H9 (cell line): Measurements from ENCODE around the gene CHRM5. TPM values are rescaled to one million over a fixed set of nuclear protein-coding genes. Genes with fewer than 3 reads are reported as not detected.

ENCODE experiments used
- DNase-seq: peaks from one replicate; pipeline ENCODE4 v3.0.0-alpha.2; 2017
- H2AFZ ChIP-seq: one replicate; pipeline ENCODE4 v1.6.1; 2013; ENCODE audit warnings: mild to moderate bottlenecking, low read length, control low read depth, moderate library complexity
- H2AK5ac ChIP-seq: 2 replicates; pipeline ENCODE4 v1.6.1; 2013; ENCODE audit warnings: low read length, control low read depth, mixed read lengths; ENCODE audit not compliant: insufficient read length
- H2BK120ac ChIP-seq: one replicate; pipeline ENCODE4 v1.6.1; 2013; ENCODE audit warnings: low read depth, mild to moderate bottlenecking, low read length, control low read depth, inconsistent platforms; ENCODE audit not compliant: poor library complexity, severe bottlenecking
- H2BK12ac ChIP-seq: 2 replicates; pipeline ENCODE4 v1.6.1; 2013; ENCODE audit warnings: low read length, control low read depth, mixed read lengths, low read depth; ENCODE audit not compliant: insufficient read length
- H2BK15ac ChIP-seq: 2 replicates; pipeline ENCODE4 v1.6.1; 2013; ENCODE audit warnings: low read depth, low read length, control low read depth
- H2BK20ac ChIP-seq: one replicate; pipeline ENCODE4 v1.6.1; 2013; ENCODE audit warnings: low read depth, mild to moderate bottlenecking, low read length, control low read depth, inconsistent platforms; ENCODE audit not compliant: poor library complexity, severe bottlenecking
- H2BK5ac ChIP-seq: 2 replicates; pipeline ENCODE4 v1.6.1; 2013; ENCODE audit warnings: low read length, control low read depth, mixed read lengths; ENCODE audit not compliant: insufficient read length
- H3K14ac ChIP-seq: 2 replicates; pipeline ENCODE4 v1.6.1; 2013; ENCODE audit warnings: low read length, control low read depth; ENCODE audit not compliant: insufficient read depth
- H3K18ac ChIP-seq: 2 replicates; pipeline ENCODE4 v1.6.1; 2013; ENCODE audit warnings: low read depth, mild to moderate bottlenecking, mixed read lengths, low read length, control low read depth; ENCODE audit not compliant: insufficient read length
- H3K23ac ChIP-seq: 2 replicates; pipeline ENCODE4 v1.6.1; 2013; ENCODE audit warnings: low read length, control low read depth, mixed read lengths, low read depth; ENCODE audit not compliant: insufficient read length
- H3K23me2 ChIP-seq: 2 replicates; pipeline ENCODE4 v1.6.1; 2013; ENCODE audit warnings: low read depth, mild to moderate bottlenecking, mixed read lengths, low read length, control low read depth; ENCODE audit not compliant: insufficient read length, poor library complexity, severe bottlenecking
- H3K27ac ChIP-seq: 2 replicates; pipeline ENCODE4 v1.5.1; 2013; ENCODE audit warnings: low read length, control low read depth, mixed read lengths, low read depth; ENCODE audit not compliant: insufficient read length
- H3K27me3 ChIP-seq: 2 replicates; pipeline ENCODE4 v1.6.1; 2013; ENCODE audit warnings: low read length, control low read depth, inconsistent platforms; ENCODE audit not compliant: insufficient read depth
- H3K4ac ChIP-seq: 2 replicates; pipeline ENCODE4 v1.6.1; 2013; ENCODE audit warnings: low read depth, mild to moderate bottlenecking, control low read depth, inconsistent platforms, low read length, moderate library complexity
- H3K4me1 ChIP-seq: 2 replicates; pipeline ENCODE4 v1.6.1; 2013; ENCODE audit warnings: low read length, control low read depth, inconsistent platforms; ENCODE audit not compliant: insufficient read depth
- H3K4me2 ChIP-seq: 2 replicates; pipeline ENCODE4 v1.6.1; 2013; ENCODE audit warnings: low read length, control low read depth, mixed read lengths; ENCODE audit not compliant: insufficient read length, insufficient read depth
- H3K56ac ChIP-seq: 2 replicates; pipeline ENCODE4 v1.6.1; 2013; ENCODE audit warnings: low read depth, mild to moderate bottlenecking, mixed read lengths, low read length, control low read depth; ENCODE audit not compliant: insufficient read length
- H3K79me1 ChIP-seq: 2 replicates; pipeline ENCODE4 v1.6.1; 2013; ENCODE audit warnings: low read depth, mild to moderate bottlenecking, moderate library complexity, low read length, control low read depth, inconsistent platforms; ENCODE audit not compliant: insufficient read depth, poor library complexity, severe bottlenecking
- H3K79me2 ChIP-seq: 2 replicates; pipeline ENCODE4 v1.6.1; 2013; ENCODE audit warnings: low read length, control low read depth, inconsistent platforms; ENCODE audit not compliant: insufficient read depth
- H3K9ac ChIP-seq: 2 replicates; pipeline ENCODE4 v1.6.1; 2013; ENCODE audit warnings: low read length, control low read depth, mixed read lengths; ENCODE audit not compliant: insufficient read length; ENCODE audit errors: extremely low read depth
- H3K9me3 ChIP-seq: one replicate; pipeline ENCODE4 v1.6.1; 2013; ENCODE audit warnings: low read depth, low read length, inconsistent platforms; ENCODE audit not compliant: control insufficient read depth
- H3T11ph ChIP-seq: one replicate; pipeline ENCODE4 v1.6.1; 2013; ENCODE audit warnings: mild to moderate bottlenecking, low read length, control low read depth, inconsistent platforms
- H4K20me1 ChIP-seq: one replicate; pipeline ENCODE4 v1.6.1; 2013; ENCODE audit not compliant: control insufficient read depth, insufficient read length, insufficient read depth
- H4K5ac ChIP-seq: 2 replicates; pipeline ENCODE4 v1.6.1; 2013; ENCODE audit warnings: low read depth, mild to moderate bottlenecking, mixed read lengths, low read length, control low read depth; ENCODE audit not compliant: insufficient read length
- H4K8ac ChIP-seq: replicated peaks from 2 replicates; pipeline ENCODE4 v1.6.1; 2013; ENCODE audit warnings: low read length, control low read depth, mixed read lengths, low read depth; ENCODE audit not compliant: insufficient read length
- H4K91ac ChIP-seq: 2 replicates; pipeline ENCODE4 v1.6.1; 2013; ENCODE audit warnings: low read depth, mild to moderate bottlenecking, moderate library complexity, mixed read lengths, low read length, control low read depth; ENCODE audit not compliant: insufficient read length
- H3K27ac Mint-ChIP-seq, 3 experiments: 2 replicates in 2 of 3; 3 replicates in 1 of 3; pipeline ENCODE4 v1.8.0; 2020 to 2021; ENCODE audit warnings: mixed read lengths in 3 of 3, mild to moderate bottlenecking in 1 of 3, moderate library complexity in 1 of 3
- H3K27me3 Mint-ChIP-seq: 2 replicates; pipeline ENCODE4 v1.8.0; 2021; ENCODE audit warnings: low read depth, mild to moderate bottlenecking, moderate library complexity, mixed read lengths
- H3K36me3 Mint-ChIP-seq, 3 experiments: 2 replicates in 2 of 3; 3 replicates in 1 of 3; pipeline ENCODE4 v1.8.0; 2020 to 2021; ENCODE audit warnings: low read depth in 3 of 3, mixed read lengths in 3 of 3; ENCODE audit not compliant: insufficient read depth in 1 of 3
- H3K4me1 Mint-ChIP-seq, 2 experiments: 2 replicates each; pipeline ENCODE4 v1.8.0; 2020; ENCODE audit warnings: mixed read lengths in 2 of 2
- H3K4me3 Mint-ChIP-seq, 2 experiments: 2 replicates in 1 of 2; 3 replicates in 1 of 2; pipeline ENCODE4 v1.8.0; 2020 to 2021; ENCODE audit warnings: mild to moderate bottlenecking in 2 of 2, mixed read lengths in 2 of 2, moderate library complexity in 1 of 2
- H3K9me3 Mint-ChIP-seq, 2 experiments: 2 replicates in 1 of 2; 3 replicates in 1 of 2; pipeline ENCODE4 v1.8.0; 2020; ENCODE audit warnings: mild to moderate bottlenecking in 2 of 2, mixed read lengths in 2 of 2, moderate library complexity in 1 of 2
- WGBS: extraction: QIAGEN DNeasy Blood & Tissue Kit; methylation state at CpG from one replicate; pipeline ENCODE4 v1.1.7; 2013; ENCODE audit warnings: missing lambda C conversion rate, low lambda C conversion rate, mixed read lengths; ENCODE audit not compliant: insufficient read length; ENCODE audit errors: extremely low coverage; 5-methylcytosine and 5-hydroxymethylcytosine counted together
- total RNA-seq: library from RNA; stranded (reverse); gene quantifications from 2 replicates; pipeline ENCODE4 v1.2.1, GENCODE V29; 2021
- TF ChIP-seq, protein P1 (sequence below): fragments of 200-600 bp; sonication (generic); conservative IDR thresholded peaks from 3 replicates; pipeline ENCODE4 v1.8.0; 2021; ENCODE audit warnings: antibody characterized with exemption, mild to moderate bottlenecking

Gene CHRM5
- total RNA-seq, 1 experiment from 2014 or later = not detected

GRCh38 chr15:34011481-34011880, 43.2 kb downstream of the CHRM5 start:
- H4K5ac ChIP-seq = no peak overlapping the region
- Mint-ChIP-seq H3K9me3 (no peaks in the 10 kb centered on the region), H3K27me3 (no peaks in the 10 kb centered on the region), H3K4me1 (peaks cover 22 to 27% of the 10 kb centered on the region in 2 experiments), H3K36me3 (peaks cover 0 to 5% (median 2%) of the 10 kb centered on the region in 3 experiments; a peak in 2 of 7 replicates), H3K4me3 (no peak overlapping the region), H3K27ac (no peak overlapping the region; a peak in 1 of 7 replicates)
- WGBS = no CpG with 5 or more reads among the region's 2 CpGs
- no peak overlapping the region for H4K8ac ChIP-seq
- no peak overlapping the region for H2BK5ac ChIP-seq
- H2BK15ac ChIP-seq = no peak overlapping the region
- DNase-seq = no peak
- H3K4me2 ChIP-seq = no peak overlapping the region
- no peak overlapping the region for H2AK5ac ChIP-seq
- no peak overlapping the region for H2BK12ac ChIP-seq
- no peak overlapping the region for H3K18ac ChIP-seq
- H2AFZ ChIP-seq = no peak overlapping the region
- TF ChIP-seq, protein P1, sequence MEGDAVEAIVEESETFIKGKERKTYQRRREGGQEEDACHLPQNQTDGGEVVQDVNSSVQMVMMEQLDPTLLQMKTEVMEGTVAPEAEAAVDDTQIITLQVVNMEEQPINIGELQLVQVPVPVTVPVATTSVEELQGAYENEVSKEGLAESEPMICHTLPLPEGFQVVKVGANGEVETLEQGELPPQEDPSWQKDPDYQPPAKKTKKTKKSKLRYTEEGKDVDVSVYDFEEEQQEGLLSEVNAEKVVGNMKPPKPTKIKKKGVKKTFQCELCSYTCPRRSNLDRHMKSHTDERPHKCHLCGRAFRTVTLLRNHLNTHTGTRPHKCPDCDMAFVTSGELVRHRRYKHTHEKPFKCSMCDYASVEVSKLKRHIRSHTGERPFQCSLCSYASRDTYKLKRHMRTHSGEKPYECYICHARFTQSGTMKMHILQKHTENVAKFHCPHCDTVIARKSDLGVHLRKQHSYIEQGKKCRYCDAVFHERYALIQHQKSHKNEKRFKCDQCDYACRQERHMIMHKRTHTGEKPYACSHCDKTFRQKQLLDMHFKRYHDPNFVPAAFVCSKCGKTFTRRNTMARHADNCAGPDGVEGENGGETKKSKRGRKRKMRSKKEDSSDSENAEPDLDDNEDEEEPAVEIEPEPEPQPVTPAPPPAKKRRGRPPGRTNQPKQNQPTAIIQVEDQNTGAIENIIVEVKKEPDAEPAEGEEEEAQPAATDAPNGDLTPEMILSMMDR = no peak
- H3K23me2 ChIP-seq = no peaks in the 10 kb centered on the region
- H4K20me1 ChIP-seq = no peaks in the 10 kb centered on the region
- no peak overlapping the region for H2BK120ac ChIP-seq
- no peak overlapping the region for H3K14ac ChIP-seq
- no peak overlapping the region for H3T11ph ChIP-seq
- no peaks in the 10 kb centered on the region for H3K79me1 ChIP-seq
- no peaks in the 10 kb centered on the region for H3K79me2 ChIP-seq
- no peaks in the 10 kb centered on the region for H3K27me3 ChIP-seq
- no peak overlapping the region for H3K27ac ChIP-seq
- no peak overlapping the region for H4K91ac ChIP-seq
- H3K9ac ChIP-seq = no peak overlapping the region
- H3K56ac ChIP-seq = no peak overlapping the region
- H3K9me3 ChIP-seq = no peaks in the 10 kb centered on the region
- no peak overlapping the region for H3K4ac ChIP-seq
- H3K23ac ChIP-seq = no peak overlapping the region
- no peak overlapping the region for H2BK20ac ChIP-seq
- H3K4me1 ChIP-seq = peaks cover 2% of the 10 kb centered on the region; the same call in 1 of the 2 replicates
